Esophagus muscularis mucosa (tissue), 3 donors: ENCODE data around the gene B3GNT8.

Source experiments
- CTCF ChIP-seq, 3 experiments: fragments of 200-600 bp in 2 of 3; fragments of 450-650 bp in 1 of 3; sonication (generic) in 2 of 3; IDR thresholded peaks; one replicate each; pipeline ENCODE4 v1.5.1; 2017 to 2019; ENCODE audit warnings: antibody characterized with exemption in 3 of 3, mild to moderate bottlenecking in 2 of 3, moderate library complexity in 1 of 3
- POLR2A ChIP-seq: fragments of 450-650 bp; IDR thresholded peaks from one replicate; pipeline ENCODE4 v1.6.1; 2017; ENCODE audit warnings: antibody characterized with exemption, moderate library complexity, mild to moderate bottlenecking, low read depth

GRCh38 chr19:41384351-41384750, 42.8 kb downstream of the B3GNT8 start:
- TF ChIP-seq CTCF (IDR thresholded peaks at IDR 0.05) (no peak), POLR2A (no peak)
